ENCODE data around the gene PRKN.

The PRKN gene

GRCh38 chr6:162026031-162026430 lies 701.5 kb downstream of the PRKN start:
- DNase-seq (ENCODE audit: low spot score) = no peak
- no peak overlapping the region for H3K4me3 ChIP-seq (ENCODE audit: severe bottlenecking)
- H3K9me3 ChIP-seq (ENCODE audit: severe bottlenecking) = no peaks in the 10 kb centered on the region
- H3K27me3 ChIP-seq (ENCODE audit: insufficient read depth, poor library complexity, severe bottlenecking) = no peaks in the 10 kb centered on the region
- no peaks in the 10 kb centered on the region for H3K4me1 ChIP-seq (ENCODE audit: insufficient read depth, poor library complexity, severe bottlenecking)
- ATAC-seq (ENCODE audit: low read depth) = no peak
- H3K27ac ChIP-seq (ENCODE audit: poor library complexity, severe bottlenecking) = no peak overlapping the region
- no peaks in the 10 kb centered on the region for H3K36me3 ChIP-seq (ENCODE audit: low read depth)
- TF ChIP-seq CTCF (IDR thresholded peaks at IDR 0.05; ENCODE audit: poor library complexity, severe bottlenecking) = no peak

DNA sequence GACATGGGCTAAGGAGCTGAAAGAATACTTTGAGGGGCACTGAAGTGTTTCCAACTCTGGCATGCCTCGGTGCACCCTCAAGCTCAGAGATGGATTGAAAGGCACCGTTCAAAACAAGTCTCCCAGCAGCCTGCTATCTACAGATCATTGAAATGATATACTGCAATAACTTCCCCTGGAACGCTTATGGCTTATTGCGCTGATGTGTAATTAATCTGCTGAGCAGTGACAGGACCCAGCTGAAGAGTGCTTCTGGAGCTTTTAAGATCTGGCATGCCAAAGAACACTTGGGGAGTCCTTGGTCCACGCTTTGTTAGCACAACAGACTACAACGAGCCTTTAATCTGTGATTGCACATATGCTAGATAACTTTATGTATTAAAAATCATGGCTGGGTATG lies 708.2 kb downstream of the PRKN start:
- Histone ChIP-seq H3K27ac (ENCODE audit: poor library complexity, severe bottlenecking) (no peak overlapping the region), H3K36me3 (ENCODE audit: low read depth) (no peaks in the 10 kb centered on the region), H3K4me1 (ENCODE audit: insufficient read depth, poor library complexity, severe bottlenecking) (no peaks in the 10 kb centered on the region), H3K27me3 (ENCODE audit: insufficient read depth, poor library complexity, severe bottlenecking) (no peaks in the 10 kb centered on the region), H3K4me3 (ENCODE audit: severe bottlenecking) (no peak overlapping the region), H3K9me3 (ENCODE audit: severe bottlenecking) (no peaks in the 10 kb centered on the region)
- TF ChIP-seq CTCF (IDR thresholded peaks at IDR 0.05; ENCODE audit: poor library complexity, severe bottlenecking) = no peak
- no peak for ATAC-seq (ENCODE audit: low read depth)
- no peak for DNase-seq (ENCODE audit: low spot score)

GRCh38 chr6:162017536-162017935 lies 710.0 kb downstream of the PRKN start:
- no peak for TF ChIP-seq CTCF (IDR thresholded peaks at IDR 0.05; ENCODE audit: poor library complexity, severe bottlenecking)
- no peak for DNase-seq (ENCODE audit: low spot score)
- Histone ChIP-seq H3K27me3 (ENCODE audit: insufficient read depth, poor library complexity, severe bottlenecking) (no peaks in the 10 kb centered on the region), H3K36me3 (ENCODE audit: low read depth) (no peaks in the 10 kb centered on the region), H3K4me3 (ENCODE audit: severe bottlenecking) (no peak overlapping the region), H3K4me1 (ENCODE audit: insufficient read depth, poor library complexity, severe bottlenecking) (no peaks in the 10 kb centered on the region), H3K9me3 (ENCODE audit: severe bottlenecking) (no peaks in the 10 kb centered on the region), H3K27ac (ENCODE audit: poor library complexity, severe bottlenecking) (no peak overlapping the region)
- ATAC-seq (ENCODE audit: low read depth) = no peak

- no peak for DNase-seq (ENCODE audit: low spot score)
- Histone ChIP-seq H3K36me3 (ENCODE audit: low read depth) (no peaks in the 10 kb centered on the region), H3K4me1 (ENCODE audit: insufficient read depth, poor library complexity, severe bottlenecking) (no peaks in the 10 kb centered on the region), H3K4me3 (ENCODE audit: severe bottlenecking) (no peak overlapping the region), H3K27me3 (ENCODE audit: insufficient read depth, poor library complexity, severe bottlenecking) (no peaks in the 10 kb centered on the region), H3K9me3 (ENCODE audit: severe bottlenecking) (no peaks in the 10 kb centered on the region), H3K27ac (ENCODE audit: poor library complexity, severe bottlenecking) (no peak overlapping the region)
- no peak for TF ChIP-seq CTCF (IDR thresholded peaks at IDR 0.05; ENCODE audit: poor library complexity, severe bottlenecking)
- no peak for ATAC-seq (ENCODE audit: low read depth)
These were observed 713.3 kb downstream of the PRKN start for GRCh38 chr6:162014069-162014811.

- H3K4me3 ChIP-seq (ENCODE audit: severe bottlenecking) = no peak overlapping the region
- ATAC-seq (ENCODE audit: low read depth) = no peak
These were observed 722.2 kb downstream of the PRKN start for GRCh38 chr6:162005372-162005771.

More at GRCh38 chr6:162005372-162005771, 722.2 kb downstream of the PRKN start:
- DNase-seq (ENCODE audit: low spot score) = no peak
- Histone ChIP-seq H3K27me3 (ENCODE audit: insufficient read depth, poor library complexity, severe bottlenecking) (no peaks in the 10 kb centered on the region), H3K36me3 (ENCODE audit: low read depth) (no peaks in the 10 kb centered on the region), H3K27ac (ENCODE audit: poor library complexity, severe bottlenecking) (no peak overlapping the region), H3K9me3 (ENCODE audit: severe bottlenecking) (no peaks in the 10 kb centered on the region), H3K4me1 (ENCODE audit: insufficient read depth, poor library complexity, severe bottlenecking) (no peaks in the 10 kb centered on the region)
- no peak for TF ChIP-seq CTCF (IDR thresholded peaks at IDR 0.05; ENCODE audit: poor library complexity, severe bottlenecking)
